HG03139 (cell line): ENCODE results near the gene LIN28B.
"Not testable (repeated sequence)": the region's sequence is repeated elsewhere in the genome, so short reads cannot be mapped to it uniquely, and the experiment has no call there.

ENCODE experiments used
- ATAC-seq: cut with Tn5 transposase; IDR thresholded peaks from one replicate; pipeline ENCODE4 v1.9.1; 2021; ENCODE audit not compliant: unreplicated experiment

Gene LIN28B

DNA sequence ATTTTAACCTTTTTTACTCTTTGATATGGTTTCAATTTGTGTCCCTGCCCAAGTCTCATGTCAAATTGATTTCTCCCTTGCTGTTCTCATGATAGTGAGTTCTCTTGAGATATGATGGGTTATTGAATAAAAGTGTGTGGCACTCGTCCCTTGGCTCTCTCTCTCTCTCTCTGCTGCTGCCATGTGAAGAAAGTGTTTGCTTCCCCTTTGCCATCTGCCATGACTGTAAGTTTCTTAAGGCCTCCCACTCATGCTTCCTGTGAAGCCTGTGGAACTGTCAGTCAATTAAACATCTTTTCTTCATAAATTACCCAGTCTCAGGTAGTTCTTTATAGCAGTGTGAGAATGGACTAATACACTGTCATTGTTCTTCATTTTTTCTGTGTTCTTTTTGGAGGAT is 48.5 kb downstream of the LIN28B start:
- ATAC-seq: no peak

DNA sequence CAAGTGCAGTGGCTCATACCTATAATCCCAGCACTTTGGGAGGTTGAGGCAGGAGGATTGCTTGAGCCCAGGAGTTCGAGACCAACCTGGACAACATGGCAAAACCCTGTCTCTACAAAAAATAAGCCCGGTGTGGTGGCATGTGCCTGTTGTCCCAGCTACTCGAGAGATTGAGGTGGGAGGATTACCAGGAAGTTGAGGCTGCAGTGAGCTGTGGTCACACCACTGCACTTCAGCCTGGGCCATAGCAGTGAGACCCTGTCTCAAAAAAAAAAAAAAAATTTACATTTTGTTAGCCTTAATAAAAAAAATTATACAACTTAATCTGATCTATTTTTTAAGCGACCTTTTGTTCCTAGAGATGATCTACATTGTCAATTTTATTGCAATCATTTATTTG is 56.6 kb downstream of the LIN28B start:
- not testable (repeated sequence) for ATAC-seq

DNA sequence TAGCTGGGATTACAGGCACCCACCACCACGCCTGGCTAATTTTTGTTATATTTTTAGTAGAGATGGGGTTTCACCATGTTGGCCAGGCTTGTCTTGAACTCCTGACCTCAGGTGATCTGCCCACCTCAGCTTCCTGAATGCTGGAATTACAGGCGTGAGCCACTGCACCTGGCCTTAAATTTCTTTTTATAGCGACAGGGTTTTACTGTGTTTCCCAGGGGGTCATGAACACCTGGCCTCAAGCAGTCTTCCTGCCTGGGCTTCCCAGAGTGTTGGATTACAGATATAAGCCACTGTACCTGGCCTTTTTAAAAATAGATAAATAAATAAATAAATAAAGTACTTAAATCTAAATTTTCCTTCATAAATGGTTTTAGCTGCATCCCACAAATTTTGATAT is 57.5 kb downstream of the LIN28B start:
- ATAC-seq: no peak

DNA sequence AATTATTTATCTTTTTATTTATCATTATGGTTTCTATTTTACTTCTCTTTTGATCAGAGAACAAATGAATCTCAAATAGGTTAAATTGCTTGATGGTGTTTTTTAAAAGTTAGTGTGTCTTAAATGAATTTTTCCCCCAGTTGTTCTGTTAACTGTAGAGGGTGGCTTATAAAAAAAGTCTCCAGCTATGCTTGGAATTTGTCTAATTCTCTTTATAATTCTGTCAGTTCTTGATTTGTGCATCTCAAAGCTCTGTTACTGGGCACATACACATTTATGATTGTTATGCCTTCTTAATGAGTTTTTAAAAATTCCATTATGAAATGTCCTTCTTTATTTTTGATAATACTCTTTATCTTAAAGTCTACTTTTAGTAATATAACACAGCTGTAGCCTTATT is 58.0 kb downstream of the LIN28B start:
- no peak for ATAC-seq

DNA sequence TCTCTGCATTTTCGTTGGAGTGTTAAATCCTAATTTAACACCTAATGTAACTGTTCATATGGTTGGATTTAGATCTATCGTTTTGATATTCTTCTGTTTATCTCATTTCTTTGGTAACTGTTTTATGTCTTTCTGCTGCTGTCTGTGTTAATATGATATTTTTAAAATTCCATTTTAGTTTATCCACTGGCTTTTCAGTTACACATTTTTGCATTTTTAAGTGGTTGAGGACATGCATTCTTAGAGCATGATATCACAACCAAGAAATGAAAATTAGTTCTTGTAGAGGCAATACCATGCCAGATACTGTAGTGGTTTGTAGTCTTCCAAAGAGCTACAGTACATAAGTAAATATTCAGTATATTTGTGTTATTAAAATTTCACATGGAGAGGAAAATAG is 58.6 kb downstream of the LIN28B start:
- no peak for ATAC-seq

DNA sequence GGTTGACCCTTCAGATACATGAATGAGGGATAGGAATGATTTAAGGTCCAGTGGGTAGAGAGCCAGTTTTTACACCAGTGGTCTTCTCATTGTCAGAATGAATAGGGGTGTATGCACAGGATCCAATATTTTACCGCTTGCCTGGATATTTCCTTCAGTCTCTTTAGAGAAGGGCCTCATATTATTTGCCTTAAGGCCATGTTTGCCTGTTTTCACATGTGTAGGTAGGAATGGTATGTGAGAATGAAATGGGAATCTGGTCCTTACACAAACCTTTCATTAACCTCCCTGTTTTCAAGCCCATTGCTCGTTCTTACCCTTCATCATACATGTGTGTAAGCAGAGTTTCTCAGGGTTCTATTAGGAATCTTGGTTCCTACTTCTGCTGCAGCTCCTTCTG is 62.4 kb downstream of the LIN28B start:
- ATAC-seq: no peak

DNA sequence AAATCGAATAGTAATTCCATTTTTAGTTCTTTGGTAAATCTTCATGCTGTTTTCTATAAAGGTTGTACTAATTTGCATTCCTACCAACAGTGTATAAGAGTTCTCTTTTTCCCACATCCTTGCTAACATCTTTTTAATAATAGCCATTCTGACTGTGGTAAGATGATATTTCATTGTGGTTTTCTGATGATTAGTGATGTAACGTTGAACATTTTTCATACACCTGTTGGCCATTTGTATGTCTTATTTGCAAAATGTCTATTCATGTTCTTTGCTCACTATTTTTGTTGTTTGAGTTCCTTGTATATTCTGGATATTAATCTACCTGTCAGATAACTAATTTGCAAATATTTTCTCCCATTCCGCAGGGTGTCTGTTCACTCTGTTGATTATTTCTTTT is 64.5 kb downstream of the LIN28B start:
- ATAC-seq: no peak

DNA sequence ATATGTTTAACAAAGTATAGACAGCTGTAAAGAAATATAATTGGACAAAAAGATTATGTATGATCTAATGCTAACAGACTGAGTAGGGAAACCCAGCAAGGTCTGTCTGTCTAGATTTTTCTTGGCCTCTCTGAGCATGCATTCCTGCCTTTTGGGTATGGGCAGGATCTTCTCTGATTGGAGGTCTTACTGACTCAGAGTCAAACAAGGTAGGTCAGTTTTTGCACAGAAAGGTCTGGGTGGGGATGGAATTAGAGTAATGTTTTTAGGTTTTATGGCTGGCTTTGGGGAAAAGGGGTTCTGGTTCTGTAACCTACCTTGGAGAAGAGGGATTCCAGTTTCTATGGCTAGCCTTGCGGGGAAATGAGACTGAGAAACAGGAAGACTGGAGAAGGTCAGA is 65.5 kb downstream of the LIN28B start:
- no peak for ATAC-seq

DNA sequence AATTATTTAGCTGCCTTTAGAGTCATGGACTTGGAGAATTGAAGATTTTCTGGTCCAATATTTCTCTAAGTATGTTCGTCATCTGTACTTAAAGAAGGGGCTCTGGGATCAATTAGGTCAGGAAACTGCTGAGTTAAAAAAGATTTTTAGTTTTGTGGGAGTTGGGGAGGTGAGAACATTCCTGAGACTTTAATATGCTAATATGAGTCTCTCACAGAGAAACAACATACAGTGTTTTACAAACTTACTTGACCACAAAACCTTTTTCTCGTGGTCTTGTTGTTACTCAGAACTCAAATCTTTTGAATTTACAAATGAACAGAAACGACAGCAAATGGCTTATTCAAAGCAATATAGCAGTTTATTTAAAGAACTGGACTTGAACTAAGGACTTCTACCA is 67.9 kb downstream of the LIN28B start:
- ATAC-seq: no peak

DNA sequence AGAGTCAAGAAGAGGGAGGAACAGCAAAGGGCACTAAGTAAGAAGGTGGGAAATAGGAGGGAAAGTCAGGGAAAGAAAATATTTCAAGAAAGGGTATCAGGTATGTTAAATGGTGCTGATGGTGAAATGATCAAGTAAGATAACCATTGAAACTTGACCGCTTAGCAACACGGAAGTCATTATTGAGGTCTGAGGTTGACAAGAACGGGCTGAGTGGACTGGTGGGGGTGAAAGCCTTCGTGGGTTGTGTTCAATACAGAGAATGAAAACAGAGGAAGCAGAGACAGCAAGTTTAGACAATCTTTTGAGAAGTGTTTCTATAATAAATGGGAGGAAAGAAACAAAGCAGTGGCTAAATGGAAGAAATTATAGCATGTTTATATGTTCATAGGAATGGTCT is 72.0 kb downstream of the LIN28B start:
- ATAC-seq: no peak

DNA sequence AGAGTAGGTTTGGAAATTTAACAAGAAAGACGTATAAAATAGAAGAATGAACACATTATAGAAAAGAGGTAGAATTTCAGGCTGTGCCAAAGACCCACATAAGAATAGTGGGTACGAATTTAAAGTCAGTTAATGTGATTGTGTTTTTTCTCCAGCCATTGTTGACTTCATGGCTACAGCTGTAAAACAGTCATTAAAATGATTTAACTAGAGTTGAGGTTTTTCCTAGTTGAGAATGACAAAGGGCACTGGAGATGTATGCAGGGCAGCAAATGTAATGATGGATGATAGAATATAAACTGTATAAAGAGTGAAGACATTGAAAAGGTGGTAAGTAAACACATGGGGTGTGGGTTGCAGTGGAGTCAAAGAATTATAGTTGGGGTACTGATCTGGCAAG is 72.7 kb downstream of the LIN28B start:
- no peak for ATAC-seq

DNA sequence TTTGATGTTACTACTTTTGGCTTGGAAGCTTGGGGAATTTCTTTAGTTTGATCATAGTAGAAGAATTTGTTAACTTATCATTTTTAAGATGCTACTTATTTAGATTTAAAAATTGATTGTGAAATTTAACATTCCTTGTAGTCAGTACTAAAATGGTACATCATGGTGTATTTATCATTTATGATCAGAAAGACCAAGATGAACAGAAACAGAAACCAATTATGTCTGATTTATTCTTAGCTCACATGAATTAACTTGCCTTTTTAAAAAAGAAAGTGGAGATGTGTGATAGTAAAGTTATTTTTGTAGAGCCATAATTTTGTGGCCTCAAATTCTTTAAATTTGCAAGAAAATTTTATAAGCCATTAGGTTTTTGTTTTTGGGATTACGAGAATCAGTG is 77.6 kb downstream of the LIN28B start:
- ATAC-seq: no peak

DNA sequence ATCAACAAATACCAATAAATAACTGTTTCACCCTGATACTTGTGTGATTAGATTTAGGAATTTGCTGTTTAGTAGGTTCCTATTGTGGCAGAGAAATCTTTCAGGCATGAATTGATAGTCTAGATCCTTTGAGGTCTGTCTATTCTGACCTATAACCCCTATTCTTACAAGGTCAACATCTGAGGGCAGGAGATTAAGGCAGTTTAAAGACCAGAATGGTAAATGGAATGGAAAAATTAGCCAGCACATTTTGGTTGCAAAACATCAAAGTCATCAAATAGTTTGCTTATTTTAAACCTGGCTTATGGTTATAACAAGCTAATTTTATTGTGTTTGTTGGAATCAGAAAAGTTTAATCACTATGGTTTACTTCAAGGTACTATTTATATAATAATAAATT is 78.4 kb downstream of the LIN28B start:
- no peak for ATAC-seq

DNA sequence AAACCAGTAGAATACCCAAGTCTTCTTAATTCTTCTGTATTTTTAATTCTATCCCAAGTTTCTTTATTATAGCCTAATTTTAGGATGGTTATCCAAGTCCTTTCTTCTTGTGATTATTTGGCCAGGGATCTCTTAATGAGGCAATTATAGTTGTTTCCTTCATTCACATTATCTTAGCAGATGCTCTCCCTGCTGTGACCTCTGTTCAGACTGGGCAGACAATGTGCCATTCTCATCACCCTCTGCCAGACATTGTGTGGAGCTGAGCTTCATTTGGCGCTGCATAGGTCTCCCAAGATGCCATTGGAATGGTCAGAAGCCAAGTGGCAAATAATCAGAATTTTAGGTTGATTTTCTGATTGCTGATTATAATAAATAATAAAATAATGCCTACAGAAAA is 79.4 kb downstream of the LIN28B start:
- ATAC-seq: no peak

DNA sequence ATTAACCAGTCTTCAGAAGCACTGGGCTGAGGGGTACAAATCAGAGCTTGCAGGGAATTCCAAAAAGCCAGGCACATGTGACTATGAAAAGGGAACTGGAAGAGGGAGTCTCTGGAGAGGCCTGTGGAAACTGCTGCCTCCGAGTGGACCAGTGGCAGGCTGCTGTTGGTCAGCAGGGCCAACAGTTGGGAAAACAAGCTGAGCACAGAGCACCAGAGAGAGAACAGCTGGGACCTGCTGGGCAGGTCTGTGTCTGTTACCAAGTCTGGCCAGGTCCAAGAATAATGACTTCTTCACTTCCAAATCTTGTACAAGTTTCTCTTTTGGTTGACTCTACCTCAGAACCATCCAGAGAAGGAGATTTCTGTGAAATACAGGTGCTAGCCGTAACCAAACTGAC is 81.4 kb downstream of the LIN28B start:
- ATAC-seq: no peak

DNA sequence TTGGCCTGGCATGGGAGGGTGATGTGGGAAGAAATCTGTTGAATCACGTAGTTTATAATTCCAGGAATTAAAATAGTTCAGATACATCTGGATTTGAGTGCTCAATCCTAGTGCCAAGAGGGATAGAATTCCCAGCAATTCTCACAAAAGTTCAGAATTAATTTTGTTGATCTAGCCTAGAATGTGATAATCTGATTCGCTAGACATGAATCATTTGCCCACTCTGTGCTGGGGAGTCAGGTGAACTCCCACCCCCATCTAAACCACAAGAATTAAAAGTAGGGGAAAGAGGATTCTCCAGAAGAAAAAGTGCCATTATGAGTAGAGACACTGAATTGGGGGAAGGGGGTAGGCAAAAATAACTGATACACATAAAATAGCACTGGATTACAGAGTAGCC is 85.0 kb downstream of the LIN28B start:
- no peak for ATAC-seq

DNA sequence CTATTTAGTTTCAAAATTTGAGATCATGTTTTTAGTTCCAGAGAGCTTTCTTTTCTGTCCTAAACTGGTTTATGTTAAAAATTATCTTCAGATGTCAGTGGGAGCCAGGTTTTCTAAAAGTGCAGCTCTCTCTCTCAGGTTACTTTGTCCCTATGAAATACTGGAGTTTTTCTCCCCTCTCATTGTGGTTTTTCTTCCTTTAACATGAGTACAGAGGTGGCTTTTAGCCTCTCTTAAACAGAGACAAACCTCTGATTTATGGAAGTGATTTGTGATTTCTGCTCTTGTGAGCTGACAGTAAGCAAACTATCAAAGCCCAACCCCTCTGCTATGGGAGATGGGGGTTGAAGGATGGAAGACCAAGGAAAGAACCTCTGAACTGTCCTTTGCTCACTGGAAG is 85.7 kb downstream of the LIN28B start:
- no peak for ATAC-seq

DNA sequence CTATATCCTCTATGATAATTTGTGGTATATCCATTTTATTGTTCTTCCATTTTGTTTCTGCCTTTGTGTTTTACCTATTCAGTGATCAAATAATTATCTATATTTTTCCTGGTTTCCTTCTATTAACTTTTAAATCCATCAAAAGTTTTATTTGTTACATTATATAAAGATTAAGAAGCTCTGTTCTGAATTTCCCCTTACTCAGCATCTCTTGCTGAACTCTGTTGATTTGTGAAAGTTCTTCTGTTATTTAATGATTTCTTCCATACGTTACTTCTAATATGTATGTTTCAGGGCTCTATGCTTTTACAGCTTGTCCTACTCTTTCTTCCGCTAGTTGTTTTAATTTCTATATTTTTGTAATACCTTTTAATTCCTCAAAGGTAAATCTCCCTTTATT is 87.1 kb downstream of the LIN28B start:
- no peak for ATAC-seq

DNA sequence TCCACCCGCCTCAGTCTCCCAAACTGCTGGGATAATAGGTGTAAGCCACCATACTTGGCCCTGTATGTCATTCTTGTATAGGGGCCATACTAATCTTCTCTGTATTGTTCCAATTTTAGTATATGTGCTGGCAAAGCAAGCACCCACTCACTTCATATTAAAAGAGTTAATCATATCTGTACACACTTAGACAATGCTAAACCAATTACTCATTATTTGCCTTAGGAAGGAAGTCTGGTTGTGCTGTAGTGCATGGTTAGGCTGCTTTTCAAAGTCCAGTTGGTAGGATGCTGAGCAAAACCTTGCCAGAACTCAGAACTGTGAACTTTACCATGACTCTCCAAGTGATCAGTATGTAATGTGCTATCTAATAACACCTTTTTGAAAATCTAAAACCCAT is 88.6 kb downstream of the LIN28B start:
- ATAC-seq: no peak

DNA sequence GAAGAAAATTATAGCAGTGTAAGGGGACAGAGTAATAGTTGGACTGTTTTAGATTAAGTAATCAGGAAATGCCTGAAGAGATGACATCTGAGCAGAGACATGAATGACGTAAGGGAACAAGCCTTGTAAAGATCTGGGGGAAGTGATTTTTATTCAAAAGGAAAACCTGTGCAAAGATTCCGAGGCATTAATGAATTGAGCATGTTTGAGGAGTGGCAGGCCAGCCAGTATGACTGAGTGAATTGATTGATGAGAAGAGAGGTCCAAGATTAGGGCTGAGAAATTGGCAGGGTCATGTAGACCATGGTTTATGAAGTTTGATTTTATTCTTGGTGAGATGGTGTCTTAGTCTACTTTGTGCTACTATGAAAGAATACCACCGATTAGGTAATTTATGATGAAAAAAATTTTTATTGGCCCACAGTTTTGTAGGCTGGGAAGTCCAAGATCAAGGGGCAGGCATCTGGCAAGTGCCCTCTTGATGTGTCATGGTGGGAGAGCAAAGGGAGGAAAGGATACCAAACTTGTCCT is 95.1 kb downstream of the LIN28B start:
- ATAC-seq: no peak

DNA sequence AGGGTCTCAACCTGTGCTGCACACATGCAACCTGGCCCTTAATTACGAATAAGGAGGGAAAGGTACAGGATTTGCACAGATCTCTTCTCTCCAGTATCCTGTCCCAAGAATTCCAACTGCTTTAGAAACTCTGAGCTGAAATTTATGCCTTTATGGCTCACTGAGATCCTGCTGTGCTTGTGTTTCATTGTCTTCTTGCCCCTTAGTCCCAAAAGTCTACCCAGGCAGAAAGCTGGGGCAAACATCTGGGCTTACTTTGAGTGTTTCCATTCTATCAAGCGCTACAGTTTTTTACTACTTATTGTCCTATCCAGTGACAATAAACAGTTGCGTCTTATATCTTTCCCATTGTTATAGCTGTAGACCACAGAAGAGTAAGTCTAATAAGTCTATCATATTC is 99.7 kb downstream of the LIN28B start:
- ATAC-seq: no peak

DNA sequence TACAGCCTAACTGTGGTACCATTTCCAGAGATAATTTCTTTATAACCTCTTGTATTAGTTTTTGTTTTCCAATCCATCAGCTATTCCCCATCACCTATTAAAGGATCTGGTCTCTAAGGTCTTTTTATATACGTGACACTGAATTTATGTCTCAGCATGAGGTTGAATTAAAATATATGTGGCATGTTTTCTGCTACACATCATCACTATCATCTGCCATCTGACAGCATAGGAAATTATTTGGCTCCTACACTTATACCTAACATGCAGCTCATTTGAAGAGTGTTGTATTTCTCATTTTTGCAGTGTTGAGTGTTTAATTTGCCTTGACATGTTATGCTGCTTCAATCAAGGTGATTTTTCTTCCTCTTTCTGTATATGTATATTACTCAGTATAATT is 100.3 kb downstream of the LIN28B start:
- ATAC-seq: no peak

DNA sequence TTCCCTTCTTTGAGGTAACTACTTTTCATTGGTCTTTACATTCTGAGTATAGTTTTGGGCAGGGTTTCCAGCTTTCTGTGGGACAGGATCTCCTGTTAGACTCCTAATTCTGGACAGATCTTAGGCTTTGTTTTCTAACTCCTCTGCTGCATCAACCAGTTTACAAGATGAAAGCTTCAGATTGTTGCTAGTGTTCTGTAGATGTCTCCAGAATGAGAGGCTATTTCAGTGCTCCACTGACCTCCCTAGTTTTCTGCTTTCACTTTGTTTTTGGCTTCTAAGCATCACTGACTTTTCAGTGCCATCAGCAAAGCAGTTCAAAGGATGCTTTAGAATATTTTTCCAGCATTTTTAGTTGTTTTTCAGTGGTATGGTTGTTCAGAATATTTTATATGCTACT is 101.4 kb downstream of the LIN28B start:
- no peak for ATAC-seq

DNA sequence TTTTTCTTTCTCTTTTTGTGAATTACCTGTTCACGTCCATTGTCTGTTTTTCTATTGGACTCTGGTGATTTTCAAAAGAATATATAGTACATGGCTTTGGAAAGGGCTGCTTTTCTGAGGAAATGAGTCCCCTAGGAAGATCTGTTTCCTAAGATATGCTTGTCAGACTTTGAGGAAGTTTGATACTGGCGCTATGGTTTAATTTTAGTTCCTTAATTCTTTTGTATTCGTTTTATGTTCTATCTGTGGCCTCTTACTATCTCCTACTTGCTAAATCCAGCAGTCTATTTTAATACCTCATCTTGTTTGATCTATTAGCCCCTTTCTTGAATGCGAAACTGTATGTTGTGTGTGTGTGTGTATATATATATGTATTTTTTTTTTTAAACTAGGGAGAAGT is 101.9 kb downstream of the LIN28B start:
- ATAC-seq: no peak
